Activated T-helper 2 cell treated with anti-CD3 and anti-CD28 coated beads, Interferon-gamma antibody, Interleukin-2, Interleukin-4, amounts not matched to agents 10 μg/mL and 5 μg/mL and 100 μg/mL, durations not matched to agents 14 hours and 24 hours and 36 hours (primary cell): Measurements from ENCODE around the gene COMT. TPM values are rescaled to one million over a fixed set of nuclear protein-coding genes. Genes with fewer than 3 reads are reported as not detected.

Experiments used
- DNase-seq: peaks from one replicate; pipeline ENCODE4 v3.0.0; 2021; ENCODE audit warnings: low spot score
- H3K27ac Mint-ChIP-seq: one replicate; pipeline ENCODE4 v1.8.0; 2021; ENCODE audit warnings: mixed read lengths
- H3K27me3 Mint-ChIP-seq: one replicate; pipeline ENCODE4 v1.8.0; 2021; ENCODE audit warnings: low read depth, mixed read lengths
- H3K36me3 Mint-ChIP-seq: one replicate; pipeline ENCODE4 v1.8.0; 2021; ENCODE audit warnings: low read depth, mixed read lengths
- H3K4me1 Mint-ChIP-seq: one replicate; pipeline ENCODE4 v1.8.0; 2021; ENCODE audit warnings: low read depth, mixed read lengths
- H3K4me3 Mint-ChIP-seq: one replicate; pipeline ENCODE4 v1.8.0; 2021; ENCODE audit warnings: low read depth, mild to moderate bottlenecking, moderate library complexity, mixed read lengths
- H3K9me3 Mint-ChIP-seq: one replicate; pipeline ENCODE4 v1.8.0; 2021; ENCODE audit warnings: mixed read lengths
- intact Hi-C: fragments of 100-400 bp; cut with micrococcal nuclease; formaldehyde crosslinking; loops from one replicate; pipeline ENCODE4 v1.15.1; 2023
- total RNA-seq: library from RNA; stranded (reverse); gene quantifications from 2 replicates; pipeline ENCODE4 v1.2.3, GENCODE V29; 2022

COMT gene
- total RNA-seq, 1 donor from 2014 or later: 93.4 TPM

- Mint-ChIP-seq H3K27me3 (no peaks in the 10 kb centered on the region), H3K27ac (peak overlapping the region; percentile 42), H3K9me3 (no peaks in the 10 kb centered on the region), H3K4me1 (peaks cover 17% of the 10 kb centered on the region), H3K36me3 (peaks cover 5% of the 10 kb centered on the region), H3K4me3 (no peak overlapping the region)
- DNase-seq: no peak
- intact Hi-C loops: no loop called here
Observed at GRCh38 chr22:19959587-19960490, 18.3 kb downstream of the COMT start.

GRCh38 chr22:19960491-19961200, 19.1 kb downstream of the COMT start:
- intact Hi-C loops: no loop called here
- H3K4me1 Mint-ChIP-seq: peaks cover 13% of the 10 kb centered on the region
- H3K27ac Mint-ChIP-seq: peak overlapping the region; percentile 42
- no peak overlapping the region for H3K4me3 Mint-ChIP-seq
- no peaks in the 10 kb centered on the region for H3K9me3 Mint-ChIP-seq
- no peak for DNase-seq
- peaks cover 6% of the 10 kb centered on the region for H3K36me3 Mint-ChIP-seq
- no peaks in the 10 kb centered on the region for H3K27me3 Mint-ChIP-seq

- peaks cover 6% of the 10 kb centered on the region for H3K36me3 Mint-ChIP-seq
- DNase-seq: no peak
- H3K4me1 Mint-ChIP-seq: peaks cover 11% of the 10 kb centered on the region
- no peaks in the 10 kb centered on the region for H3K27me3 Mint-ChIP-seq
- no peak overlapping the region for H3K27ac Mint-ChIP-seq
- no peaks in the 10 kb centered on the region for H3K9me3 Mint-ChIP-seq
- H3K4me3 Mint-ChIP-seq: no peak overlapping the region
- intact Hi-C loops: no loop called here
Observed at GRCh38 chr22:19961201-19961580, 19.6 kb downstream of the COMT start.

- H3K27ac Mint-ChIP-seq: no peak overlapping the region
- peaks cover 10% of the 10 kb centered on the region for H3K36me3 Mint-ChIP-seq
- intact Hi-C loops: no loop called here
- H3K27me3 Mint-ChIP-seq: no peaks in the 10 kb centered on the region
- H3K9me3 Mint-ChIP-seq: no peaks in the 10 kb centered on the region
- no peak overlapping the region for H3K4me3 Mint-ChIP-seq
- H3K4me1 Mint-ChIP-seq: peaks cover 11% of the 10 kb centered on the region
- no peak for DNase-seq
Observed at GRCh38 chr22:19961868-19962245, 20.3 kb downstream of the COMT start.

- H3K4me1 Mint-ChIP-seq: peaks cover 11% of the 10 kb centered on the region
- peak; percentile 44 for DNase-seq
- no peaks in the 10 kb centered on the region for H3K27me3 Mint-ChIP-seq
- no peaks in the 10 kb centered on the region for H3K9me3 Mint-ChIP-seq
- H3K27ac Mint-ChIP-seq: no peak overlapping the region
- intact Hi-C loops: no loop called here
- no peak overlapping the region for H3K4me3 Mint-ChIP-seq
- H3K36me3 Mint-ChIP-seq: peaks cover 15% of the 10 kb centered on the region
Observed at GRCh38 chr22:19962246-19962908, 20.8 kb downstream of the COMT start.

DNA sequence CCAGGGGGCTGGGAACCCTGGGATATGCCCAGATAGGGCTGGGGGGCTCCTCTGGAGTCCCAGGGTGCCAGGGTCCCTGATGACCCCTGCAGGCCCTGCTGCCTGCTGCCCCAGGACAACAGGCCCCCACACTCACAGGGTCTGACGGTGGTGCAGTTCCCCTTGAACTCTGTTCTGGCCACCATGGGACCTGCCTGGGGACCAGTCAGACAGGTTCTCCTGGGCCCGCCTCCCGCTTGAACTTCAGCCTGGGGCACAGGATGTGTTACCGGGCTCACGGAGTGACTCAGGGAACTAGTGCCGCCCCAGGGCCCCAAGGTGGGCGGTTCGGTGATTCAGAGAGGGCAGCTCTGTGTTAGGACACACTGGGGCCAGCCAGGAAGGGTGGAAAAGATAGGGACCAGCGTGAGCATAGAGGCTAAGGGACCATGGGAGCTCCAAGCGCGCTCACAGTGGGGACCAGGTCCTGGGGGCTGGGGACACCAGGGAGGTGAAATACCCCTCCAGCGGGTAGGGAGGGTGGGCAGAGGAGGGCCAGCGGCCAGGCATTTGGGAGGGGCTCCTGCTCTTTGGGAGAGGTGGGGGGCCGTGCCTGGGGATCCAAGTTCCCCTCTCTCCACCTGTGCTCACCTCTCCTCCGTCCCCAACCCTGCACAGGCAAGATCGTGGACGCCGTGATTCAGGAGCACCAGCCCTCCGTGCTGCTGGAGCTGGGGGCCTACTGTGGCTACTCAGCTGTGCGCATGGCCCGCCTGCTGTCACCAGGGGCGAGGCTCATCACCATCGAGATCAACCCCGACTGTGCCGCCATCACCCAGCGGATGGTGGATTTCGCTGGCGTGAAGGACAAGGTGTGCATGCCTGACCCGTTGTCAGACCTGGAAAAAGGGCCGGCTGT, 21.6 kb downstream of the COMT start:
- H3K36me3 Mint-ChIP-seq: peaks cover 16% of the 10 kb centered on the region
- H3K27me3 Mint-ChIP-seq: no peaks in the 10 kb centered on the region
- no peak overlapping the region for H3K4me3 Mint-ChIP-seq
- H3K9me3 Mint-ChIP-seq: no peaks in the 10 kb centered on the region
- peaks cover 11% of the 10 kb centered on the region for H3K4me1 Mint-ChIP-seq
- no peak for DNase-seq
- peak overlapping the region; percentile 67 for H3K27ac Mint-ChIP-seq
- intact Hi-C loops: no loop called here

- Mint-ChIP-seq H3K4me3 (no peak overlapping the region), H3K36me3 (peaks cover 16% of the 10 kb centered on the region), H3K9me3 (no peaks in the 10 kb centered on the region), H3K27ac (no peak overlapping the region), H3K27me3 (no peaks in the 10 kb centered on the region), H3K4me1 (peaks cover 11% of the 10 kb centered on the region)
- DNase-seq: no peak
- intact Hi-C loops: no loop called here
Observed at GRCh38 chr22:19963863-19964642, 22.5 kb downstream of the COMT start.

- Mint-ChIP-seq H3K4me3 (no peak overlapping the region), H3K36me3 (peaks cover 16% of the 10 kb centered on the region), H3K9me3 (no peaks in the 10 kb centered on the region), H3K27ac (no peak overlapping the region), H3K27me3 (no peaks in the 10 kb centered on the region), H3K4me1 (peaks cover 10% of the 10 kb centered on the region)
- intact Hi-C loops: no loop called here
- DNase-seq: no peak
Observed at GRCh38 chr22:19964701-19965386, 23.3 kb downstream of the COMT start.

- no peaks in the 10 kb centered on the region for H3K27me3 Mint-ChIP-seq
- no peak overlapping the region for H3K27ac Mint-ChIP-seq
- DNase-seq: no peak
- H3K4me1 Mint-ChIP-seq: peaks cover 3% of the 10 kb centered on the region
- H3K36me3 Mint-ChIP-seq: peaks cover 16% of the 10 kb centered on the region
- H3K9me3 Mint-ChIP-seq: no peaks in the 10 kb centered on the region
- intact Hi-C loops: no loop called here
- no peak overlapping the region for H3K4me3 Mint-ChIP-seq
Observed at GRCh38 chr22:19965771-19966709, 24.5 kb downstream of the COMT start.

DNA sequence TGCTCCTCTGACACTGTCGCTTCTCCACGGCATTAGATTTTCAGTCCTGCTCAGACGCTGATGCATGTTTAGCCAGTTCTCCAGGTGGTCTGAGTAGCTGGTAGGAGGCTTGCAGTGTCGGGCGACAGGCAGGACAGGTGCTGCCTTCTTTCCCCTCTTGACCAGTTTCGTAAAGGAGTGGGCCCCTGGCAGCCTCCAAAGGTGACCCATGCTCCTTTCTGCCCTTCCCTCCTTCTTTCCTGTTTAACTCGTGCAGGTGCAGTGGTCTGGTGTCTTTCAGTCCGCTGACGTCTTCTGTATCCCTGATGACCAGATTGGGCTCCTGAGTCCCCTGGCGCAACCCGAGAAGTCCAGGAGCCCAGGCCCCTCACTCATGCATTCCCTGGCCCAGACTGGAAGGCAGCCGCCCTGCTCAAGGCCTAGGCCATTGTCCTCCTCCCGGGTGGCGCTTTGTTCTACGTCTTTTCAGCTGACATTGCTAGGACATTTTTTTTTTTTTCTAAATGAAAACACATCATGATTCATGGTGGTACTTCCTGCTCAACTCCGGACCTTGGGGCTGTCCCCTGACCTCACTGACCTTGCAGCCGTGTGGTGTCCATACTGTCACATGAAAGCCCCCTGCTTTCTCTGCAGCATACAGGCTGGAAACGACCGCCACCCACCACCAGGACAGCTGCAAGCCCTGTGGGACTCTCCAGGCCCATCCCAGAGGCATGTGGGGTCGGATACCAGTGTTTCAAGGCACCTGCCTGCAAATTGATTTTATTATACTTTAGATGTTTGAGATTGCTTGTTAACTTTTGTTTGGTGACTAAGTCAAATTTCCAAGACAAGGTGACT, 25.6 kb downstream of the COMT start:
- Mint-ChIP-seq H3K27ac (no peak overlapping the region), H3K9me3 (no peaks in the 10 kb centered on the region), H3K4me3 (no peak overlapping the region), H3K36me3 (peaks cover 16% of the 10 kb centered on the region), H3K4me1 (peaks cover 3% of the 10 kb centered on the region), H3K27me3 (no peaks in the 10 kb centered on the region)
- intact Hi-C loops: no loop called here
- DNase-seq: no peak
